ENCODE measurements around the gene OR51E2.
"Not testable (repeated sequence)": the region's sequence is repeated elsewhere in the genome, so short reads cannot be mapped to it uniquely, and the experiment has no call there.

The OR51E2 gene, protein sequence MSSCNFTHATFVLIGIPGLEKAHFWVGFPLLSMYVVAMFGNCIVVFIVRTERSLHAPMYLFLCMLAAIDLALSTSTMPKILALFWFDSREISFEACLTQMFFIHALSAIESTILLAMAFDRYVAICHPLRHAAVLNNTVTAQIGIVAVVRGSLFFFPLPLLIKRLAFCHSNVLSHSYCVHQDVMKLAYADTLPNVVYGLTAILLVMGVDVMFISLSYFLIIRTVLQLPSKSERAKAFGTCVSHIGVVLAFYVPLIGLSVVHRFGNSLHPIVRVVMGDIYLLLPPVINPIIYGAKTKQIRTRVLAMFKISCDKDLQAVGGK

DNA sequence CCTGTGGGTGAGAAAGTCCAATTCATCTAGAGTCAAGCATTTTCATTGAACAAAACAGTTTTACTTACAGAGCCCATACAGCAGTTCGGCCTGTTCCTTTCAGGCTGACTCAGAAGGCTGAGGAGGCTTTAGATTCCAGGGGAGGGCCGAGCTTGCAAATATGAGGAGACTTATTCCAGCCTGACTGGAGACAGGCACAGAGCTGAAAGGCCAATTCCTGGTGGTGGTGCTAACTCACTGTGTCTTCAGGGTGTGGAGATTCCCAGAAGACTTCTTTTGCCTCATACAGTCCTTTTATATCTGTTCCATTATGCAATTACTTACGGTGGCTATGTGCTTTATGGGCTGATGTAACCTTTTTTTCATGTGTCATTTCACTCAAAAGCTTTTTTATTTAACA, at the start of gene OR51E2:
TSS of gene OR51E2 (minus strand) at position 269 of the 400 bp plus-strand sequence. CDS start 15,142 bp downstream, outside the sequence.
- DNase-seq = no peak

DNA sequence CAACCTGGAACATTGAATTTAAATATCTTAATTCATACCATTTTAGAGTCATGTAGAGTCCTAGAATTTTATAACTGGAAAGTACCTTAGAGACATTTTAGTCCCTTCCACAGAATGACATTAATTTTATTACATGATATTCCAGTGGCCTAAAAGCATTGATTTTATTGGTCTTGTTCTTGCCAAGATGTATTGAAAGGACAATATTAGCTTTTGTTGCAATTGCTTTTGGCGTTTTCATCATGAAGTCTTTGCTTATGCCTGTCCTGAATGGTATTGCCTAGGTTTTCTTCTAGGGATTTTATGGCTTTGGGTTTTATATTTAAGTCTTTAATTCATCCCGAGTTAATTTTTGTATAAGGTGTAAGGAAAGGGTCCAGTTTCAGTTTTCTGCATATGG, 43.1 kb upstream of the OR51E2 start:
- DNase-seq = no peak

DNA sequence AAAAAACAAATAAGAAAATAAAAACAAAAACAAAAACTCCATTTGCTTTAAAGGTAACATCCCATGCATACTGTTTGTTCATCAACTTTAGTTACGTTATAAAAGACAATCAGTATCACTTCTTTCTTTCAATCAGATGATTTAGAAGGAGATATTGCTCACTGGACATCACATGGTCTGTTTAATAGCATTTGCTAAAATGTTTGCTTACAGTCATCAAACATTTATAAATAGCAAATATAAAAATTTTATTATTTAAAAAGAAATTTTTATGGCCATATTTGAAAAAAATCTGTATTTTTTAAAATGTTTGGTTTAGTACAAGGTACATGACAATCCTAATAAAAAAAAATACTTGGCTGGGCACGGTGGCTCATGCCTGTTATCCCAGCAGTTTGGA, 29.5 kb upstream of the OR51E2 start:
- no peak for DNase-seq

DNA sequence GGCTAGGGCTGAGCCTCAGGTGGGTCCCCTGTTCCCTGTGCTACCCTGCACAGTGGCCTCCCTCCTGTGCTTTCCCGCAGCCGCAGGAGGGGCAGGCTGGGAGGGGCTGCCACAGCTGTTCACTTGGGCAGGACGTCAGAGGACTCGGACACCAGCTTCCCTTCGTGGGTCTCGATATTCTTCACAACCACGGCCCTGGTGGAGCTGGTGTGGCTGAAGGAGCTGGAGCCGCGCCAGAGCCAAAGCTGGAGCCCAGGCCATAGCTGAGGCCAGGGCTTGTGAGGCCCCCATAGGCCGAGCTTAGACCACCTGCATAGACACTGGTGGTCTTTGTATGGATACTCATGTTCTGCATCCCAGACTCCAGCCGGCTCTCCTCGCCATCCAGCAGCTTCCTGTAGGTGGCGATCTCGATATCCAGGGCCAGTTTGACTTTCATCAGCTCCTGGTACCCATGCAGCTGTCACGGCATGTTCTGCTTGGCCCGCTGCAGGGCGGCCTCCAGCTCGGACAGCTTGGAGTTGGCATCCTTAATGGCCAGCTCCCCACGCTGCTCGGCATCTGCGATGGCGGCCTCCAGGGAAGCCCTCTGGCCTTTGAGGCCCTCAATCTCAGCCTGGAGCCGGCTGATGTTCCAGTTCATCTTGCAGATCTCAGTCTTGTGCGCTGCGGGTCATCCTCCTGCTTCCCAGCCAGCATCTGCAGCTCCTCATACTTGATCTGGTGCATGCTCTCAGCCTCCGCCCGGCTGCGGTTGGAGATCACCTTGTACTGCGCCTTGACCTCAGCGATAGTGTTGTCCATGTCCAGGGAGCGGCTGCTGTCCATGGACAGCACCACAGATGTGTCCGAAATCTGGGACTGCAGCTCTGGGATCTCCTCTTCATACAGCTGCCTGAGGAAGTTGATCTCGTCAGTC, 25.2 kb upstream of the OR51E2 start:
- DNase-seq = not testable (repeated sequence)

- DNase-seq = no peak
Measured at GRCh38 chr11:4714300-4714699, 16.6 kb upstream of the OR51E2 start.

DNA sequence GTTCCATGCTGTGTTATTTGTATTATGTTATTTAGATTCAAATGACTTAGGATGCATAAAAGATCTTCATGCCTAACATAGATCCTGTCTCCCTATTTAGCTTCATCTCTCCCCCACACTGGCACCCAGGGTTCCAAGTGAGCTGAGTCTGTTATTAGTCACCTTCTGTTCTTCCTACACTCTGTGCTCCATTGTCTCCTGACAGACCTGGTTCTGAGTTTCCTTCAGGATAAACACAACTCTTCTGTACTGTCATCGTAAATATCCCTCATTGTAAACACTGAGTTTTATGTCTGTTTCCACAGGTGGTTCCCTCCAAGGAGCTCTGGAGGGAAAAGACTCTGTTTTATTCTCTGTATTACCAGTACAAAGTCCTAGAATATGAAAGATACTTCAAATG, 15.6 kb upstream of the OR51E2 start:
- DNase-seq = no peak

DNA sequence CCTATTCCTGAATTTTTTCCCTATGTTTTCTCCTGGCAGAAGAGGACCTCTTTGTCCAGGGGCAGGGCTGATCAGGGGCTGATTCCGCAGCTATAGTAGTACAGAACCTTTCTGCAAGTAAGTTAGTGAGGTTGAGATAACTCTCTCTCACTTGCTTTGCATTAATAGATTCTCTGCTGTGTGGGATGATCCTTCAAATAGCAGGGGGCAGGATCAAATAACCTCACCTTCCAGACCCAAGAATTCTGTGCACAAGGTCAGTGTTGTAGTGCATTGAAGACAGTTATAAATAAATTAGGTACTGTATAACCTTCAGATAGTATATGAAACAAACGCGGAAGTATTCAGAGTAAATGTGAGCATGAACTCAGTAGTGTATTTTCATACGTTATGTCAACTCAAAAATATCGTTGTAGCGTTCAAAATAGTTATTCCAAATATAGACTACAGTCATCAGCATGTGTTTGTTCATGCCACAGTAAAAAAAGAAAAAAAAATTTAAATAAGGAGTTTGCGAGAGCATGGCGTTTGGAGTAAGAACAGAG, 7.2 kb upstream of the OR51E2 start:
- DNase-seq = no peak

- DNase-seq = no peak
Measured at GRCh38 chr11:4704054-4704789, 6.6 kb upstream of the OR51E2 start, which contains the start of gene MMP26. Gene MMP26, plus strand, starts transcription at chr11:4704784.

GRCh38 chr11:4700436-4700820, 2.8 kb upstream of the OR51E2 start:
- no peak for DNase-seq

- no peak for DNase-seq
Measured at GRCh38 chr11:4699697-4700435, 2.2 kb upstream of the OR51E2 start.

GRCh38 chr11:4695442-4695841, 2.2 kb downstream of the OR51E2 start:
- no peak for DNase-seq

GRCh38 chr11:4684631-4685285, 12.9 kb downstream of the OR51E2 start:
- no peak for DNase-seq

DNA sequence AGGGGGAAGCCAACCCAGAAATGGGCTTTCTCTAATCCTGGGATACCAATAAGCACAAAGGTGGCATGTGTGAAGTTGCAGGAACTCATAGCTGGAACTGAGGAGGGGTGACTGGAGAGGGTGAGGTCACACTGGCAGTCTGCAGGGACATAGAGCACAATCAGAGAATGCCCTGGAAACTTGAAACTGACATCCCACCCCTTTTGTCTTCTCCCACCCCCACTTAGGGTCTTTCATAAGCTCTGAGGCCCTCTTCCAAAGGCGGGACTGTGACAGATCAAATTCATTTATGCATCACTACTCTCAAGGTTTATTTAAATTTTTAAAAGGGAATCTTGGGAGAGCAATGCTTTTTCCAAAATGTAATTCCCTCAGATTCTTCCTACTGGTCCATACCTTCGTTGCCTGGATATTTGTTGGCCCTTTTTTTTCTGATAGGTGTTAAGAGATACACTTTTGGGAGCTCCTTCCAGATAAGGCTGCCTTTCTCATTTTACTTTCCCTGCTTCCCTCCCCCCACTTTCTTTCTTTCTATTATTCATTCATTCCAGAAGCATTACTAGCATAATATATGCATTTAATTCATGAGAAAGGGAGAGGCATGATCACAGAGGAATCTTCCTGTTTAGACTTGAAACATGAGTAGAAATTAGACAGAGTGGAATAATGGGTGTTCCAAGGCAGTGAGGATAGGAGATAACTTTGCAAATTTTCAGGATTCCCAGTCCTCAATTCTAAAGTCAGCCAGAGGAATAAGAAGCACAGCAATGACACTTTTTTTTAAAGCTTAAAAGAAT, 14.8 kb downstream of the OR51E2 start:
- no peak for DNase-seq

DNA sequence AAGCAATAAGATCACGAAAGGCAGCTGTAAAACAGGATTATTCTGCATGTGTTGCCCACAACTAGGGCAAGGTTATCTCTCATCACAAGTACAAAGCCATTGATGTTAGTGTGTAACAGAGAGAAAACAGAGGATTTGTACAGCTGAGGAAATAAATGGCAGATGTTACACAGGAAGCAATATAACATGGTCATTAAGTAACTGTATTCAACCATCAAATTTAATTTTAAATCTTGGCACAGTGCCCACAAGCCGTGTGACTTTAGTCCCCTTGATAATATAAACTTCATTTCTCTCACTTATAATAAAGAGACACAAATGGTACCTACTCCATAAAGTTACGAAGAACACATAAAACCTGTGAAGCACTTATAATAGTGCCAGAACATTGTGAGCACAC, 17.3 kb downstream of the OR51E2 start:
- no peak for DNase-seq

GRCh38 chr11:4677948-4678347, 19.7 kb downstream of the OR51E2 start:
- DNase-seq = no peak

- DNase-seq = no peak
Measured at GRCh38 chr11:4673781-4674180, 23.9 kb downstream of the OR51E2 start.

GRCh38 chr11:4672470-4672869, 25.2 kb downstream of the OR51E2 start:
- no peak for DNase-seq

DNA sequence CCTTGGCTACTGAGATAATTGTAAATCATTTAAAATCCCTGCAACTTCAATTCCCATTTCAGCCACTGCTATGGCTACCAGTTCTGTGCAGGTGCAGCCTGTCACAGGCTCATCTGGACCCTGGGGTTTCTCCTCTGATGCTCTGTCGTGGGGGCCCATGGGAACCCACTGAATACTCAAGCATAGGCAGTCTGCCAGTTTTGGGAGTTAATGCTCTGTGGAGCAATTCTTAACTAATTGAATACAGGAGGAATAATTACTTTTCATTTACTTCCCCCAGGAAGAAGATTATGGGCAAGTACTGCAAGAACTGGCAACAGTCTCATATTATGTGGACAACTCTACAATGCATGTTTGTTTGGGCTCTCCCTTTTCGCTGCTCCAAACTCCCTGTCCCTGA, 25.9 kb downstream of the OR51E2 start:
- no peak for DNase-seq

GRCh38 chr11:4665424-4665823, 32.2 kb downstream of the OR51E2 start:
- no peak for DNase-seq

- DNase-seq = no peak
Measured at GRCh38 chr11:4664786-4665185, 32.9 kb downstream of the OR51E2 start.

DNA sequence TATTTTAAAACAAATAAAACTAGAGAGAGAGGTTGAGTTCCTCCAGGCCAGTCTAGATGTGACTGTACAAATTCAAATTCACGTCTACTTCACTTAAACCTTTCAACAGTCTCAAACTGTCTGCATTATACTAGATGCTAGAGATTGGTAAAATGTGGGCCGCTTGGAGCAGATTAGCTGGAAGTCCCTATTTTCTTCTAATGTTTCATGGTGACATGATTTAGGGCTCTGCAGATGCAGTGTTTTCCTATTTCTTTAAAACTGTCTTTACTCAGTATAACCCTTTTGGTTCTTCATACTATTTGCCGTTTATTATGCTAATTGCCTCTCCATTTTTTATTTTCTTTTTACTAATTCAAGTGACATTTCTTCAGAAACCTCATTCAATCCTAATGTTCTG, 33.5 kb downstream of the OR51E2 start:
- DNase-seq = no peak

Data from stimulated activated naive CD4-positive, alpha-beta T cell (primary cell).